ENCODE measurements around the gene DCAF11. TPM values are rescaled to one million over a fixed set of nuclear protein-coding genes. Genes with fewer than 3 reads are reported as not detected.

The DCAF11 gene
- total and polyA plus RNA-seq, 2 of the 8 experiments (the other 6 are each of a cell fraction or from before 2014, with no cell fraction given), result 60.4 to 63.6 TPM

DNA sequence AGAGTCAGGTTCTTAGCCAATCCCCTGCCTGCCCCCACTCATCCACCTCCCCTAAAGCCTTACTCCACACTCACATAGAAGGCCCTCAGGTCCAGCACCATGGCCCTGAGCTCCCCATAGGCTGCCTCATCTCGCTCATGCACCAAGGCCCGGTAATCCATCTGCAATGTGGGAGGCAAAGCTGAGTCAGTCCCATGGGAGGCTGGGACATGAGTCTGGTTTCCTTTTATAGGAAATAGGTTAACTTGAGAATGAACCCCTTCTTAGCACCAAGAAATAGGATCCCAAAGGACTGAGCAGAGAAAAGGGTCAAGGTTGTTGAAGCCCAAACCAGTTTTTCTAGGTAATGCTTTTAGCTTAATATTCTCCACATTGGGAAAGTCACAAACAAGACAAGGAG is 28.9 kb downstream of the DCAF11 start:
- H3K4ac ChIP-seq (replicated peaks; ENCODE audit: insufficient read length, low read depth, low read length), result no peak overlapping the region
- H3K14ac ChIP-seq (ENCODE audit: insufficient read length), result no peak overlapping the region
- H2BK20ac ChIP-seq (ENCODE audit: low read length), result no peak overlapping the region
- no peak overlapping the region for H3K9ac ChIP-seq (replicated peaks in 1 of 4; ENCODE audit: extremely low read depth in 1 of 4, low read depth in 3 of 4, low read length in 3 of 4)
- H3K4me3 ChIP-seq (ENCODE audit: extremely low read depth in 1 of 4, insufficient read depth in 2 of 4, low read depth in 3 of 4, low read length in 4 of 4), result no peak overlapping the region
- H3K23me2 ChIP-seq (ENCODE audit: low read depth, low read length), result peaks cover 13% of the 10 kb centered on the region
- no peak overlapping the region for H2AFZ ChIP-seq (ENCODE audit: low read length)
- H4K5ac ChIP-seq (ENCODE audit: insufficient read length, low read depth, low read length), result no peak overlapping the region
- H3K79me2 ChIP-seq (ENCODE audit: control insufficient read depth in 1 of 2, insufficient read depth in 2 of 2, low read length in 2 of 2), result peaks cover 0 to 30% of the 10 kb centered on the region in 2 experiments; a peak in 3 of 4 replicates
- H2BK15ac ChIP-seq (ENCODE audit: low read length), result no peak overlapping the region
- no peak overlapping the region for H3K56ac ChIP-seq (replicated peaks; ENCODE audit: insufficient read length, low read depth, low read length)
- no peak overlapping the region for H4K8ac ChIP-seq (ENCODE audit: extremely low read depth, insufficient read depth, low read length)
- H3K18ac ChIP-seq (ENCODE audit: extremely low read depth, low read length), result no peak overlapping the region
- no peaks in the 10 kb centered on the region for H3K27me3 ChIP-seq (replicated peaks in 1 of 4; ENCODE audit: control insufficient read depth in 3 of 4, extremely low read depth in 1 of 4, insufficient read depth in 3 of 4, low read length in 3 of 4)
- no peak for DNase-seq (ENCODE audit: low read depth in 1 of 2, low spot score in 2 of 2)
- H3K9me3 ChIP-seq (ENCODE audit: insufficient read depth in 2 of 2, low read depth in 1 of 2, low read length in 1 of 2), result no peaks in the 10 kb centered on the region
- H2BK12ac ChIP-seq (ENCODE audit: low read depth, low read length), result no peak overlapping the region
- no peak for FAIRE-seq
- no peak overlapping the region for H3K27ac ChIP-seq (ENCODE audit: low read depth, low read length)
- H4K20me1 ChIP-seq (replicated peaks in 1 of 2; ENCODE audit: control insufficient read depth in 1 of 2, insufficient read depth in 2 of 2, low read length in 2 of 2), result peaks cover 0 to 7% of the 10 kb centered on the region in 2 experiments
- CTCF ChIA-PET (ENCODE audit: partially characterized antibody), result interaction anchor here (0.5 to 1.5 kb wide), 6 partner anchors 9 to 1115 kb away, joined by 3 to 8 read pairs (median 3); partner anchors contain the start of genes DCAF11, IRF9 and NRL
- H2BK120ac ChIP-seq (replicated peaks; ENCODE audit: low read depth, low read length), result no peak overlapping the region
- peaks cover 3 to 10% (median 7%) of the 10 kb centered on the region in 4 experiments; a peak in 6 of 7 replicates for H3K4me1 ChIP-seq (replicated peaks in 1 of 4; ENCODE audit: control insufficient read depth in 3 of 4, insufficient read depth in 4 of 4, low read length in 3 of 4)
- TF ChIP-seq KDM1A (IDR thresholded peaks at IDR 0.05; ENCODE audit: borderline replicate concordance, low read length) (no peak), PHF8 (conservative IDR thresholded peaks at IDR 0.05; ENCODE audit: low read depth, low read length) (no peak)
- TF ChIP-seq, protein P1, sequence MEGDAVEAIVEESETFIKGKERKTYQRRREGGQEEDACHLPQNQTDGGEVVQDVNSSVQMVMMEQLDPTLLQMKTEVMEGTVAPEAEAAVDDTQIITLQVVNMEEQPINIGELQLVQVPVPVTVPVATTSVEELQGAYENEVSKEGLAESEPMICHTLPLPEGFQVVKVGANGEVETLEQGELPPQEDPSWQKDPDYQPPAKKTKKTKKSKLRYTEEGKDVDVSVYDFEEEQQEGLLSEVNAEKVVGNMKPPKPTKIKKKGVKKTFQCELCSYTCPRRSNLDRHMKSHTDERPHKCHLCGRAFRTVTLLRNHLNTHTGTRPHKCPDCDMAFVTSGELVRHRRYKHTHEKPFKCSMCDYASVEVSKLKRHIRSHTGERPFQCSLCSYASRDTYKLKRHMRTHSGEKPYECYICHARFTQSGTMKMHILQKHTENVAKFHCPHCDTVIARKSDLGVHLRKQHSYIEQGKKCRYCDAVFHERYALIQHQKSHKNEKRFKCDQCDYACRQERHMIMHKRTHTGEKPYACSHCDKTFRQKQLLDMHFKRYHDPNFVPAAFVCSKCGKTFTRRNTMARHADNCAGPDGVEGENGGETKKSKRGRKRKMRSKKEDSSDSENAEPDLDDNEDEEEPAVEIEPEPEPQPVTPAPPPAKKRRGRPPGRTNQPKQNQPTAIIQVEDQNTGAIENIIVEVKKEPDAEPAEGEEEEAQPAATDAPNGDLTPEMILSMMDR (IDR thresholded peaks at IDR 0.05; ENCODE audit: control extremely low read depth in 1 of 3, insufficient read depth in 1 of 3, low read depth in 1 of 3, low read length in 3 of 3), result no peak
- H2BK5ac ChIP-seq (ENCODE audit: low read depth, low read length), result no peak overlapping the region
- H3K79me1 ChIP-seq (ENCODE audit: low read depth, low read length), result peaks cover 7% of the 10 kb centered on the region; the same call in 1 of the 2 replicates
- no peak overlapping the region for H4K91ac ChIP-seq (replicated peaks; ENCODE audit: insufficient read length, low read length)
- no peak overlapping the region for H2AK5ac ChIP-seq (ENCODE audit: low read depth, low read length)
- WGBS, 2 experiments (ENCODE audit: extremely low coverage in 1 of 2, insufficient coverage in 1 of 2, insufficient read length in 1 of 2, insufficient replicate concordance in 2 of 2, low coverage in 1 of 2, low lambda C conversion rate in 2 of 2, missing lambda C conversion rate in 1 of 2), result 95% methylated on average over 2 of the region's 2 CpGs; no CpG with 5 or more reads in 1 of the 2 experiments
- no peak overlapping the region for H3K4me2 ChIP-seq (ENCODE audit: insufficient read depth in 1 of 2, low read depth in 2 of 2, low read length in 2 of 2)
- no peak overlapping the region for H3K23ac ChIP-seq (ENCODE audit: insufficient read length)
- H3K36me3 ChIP-seq (ENCODE audit: control insufficient read depth in 2 of 4, insufficient read depth in 4 of 4, low read length in 3 of 4), result peaks cover 8 to 20% (median 9%) of the 10 kb centered on the region in 4 experiments; a peak in 6 of 8 replicates
- POLR2A ChIA-PET (ENCODE audit: partially characterized antibody), result interaction anchor here (1.0 to 1.5 kb wide), 6 partner anchors 17 to 52 kb away, joined by 3 to 5 read pairs (median 4); partner anchors contain the start of genes DCAF11, IPO4, IRF9 and TM9SF1

All from H1 (cell line).